Vagina (tissue), 2 donors: ENCODE measurements around the gene SETBP1. TPM values are rescaled to one million over a fixed set of nuclear protein-coding genes. Genes with fewer than 3 reads are reported as not detected.

Source experiments
- DNase-seq, 2 donors: peaks; one replicate each; pipeline ENCODE4 v3.0.0-alpha.2; 2017; ENCODE audit errors: extremely low spot score in 2 of 2
- H3K27ac ChIP-seq: fragments of 200-600 bp; sonication (generic); one replicate; pipeline ENCODE4 v1.5.1; 2019
- H3K27me3 ChIP-seq: fragments of 200-600 bp; sonication (generic); one replicate; pipeline ENCODE4 v1.5.1; 2019
- H3K36me3 ChIP-seq, 2 donors: fragments of 200-600 bp; sonication (generic); one replicate each; pipeline ENCODE4 v1.5.1; 2017 to 2019
- H3K4me1 ChIP-seq: fragments of 200-600 bp; sonication (generic); one replicate; pipeline ENCODE4 v1.5.1; 2019
- H3K4me3 ChIP-seq, 2 donors: fragments of 200-600 bp; sonication (generic); 1 replicate in 1 of 2; 2 replicates in 1 of 2; pipeline ENCODE4 v1.5.1; 2016 to 2019
- H3K9me3 ChIP-seq: fragments of 200-600 bp; sonication (generic); one replicate; pipeline ENCODE4 v1.5.1; 2019
- POLR2A ChIP-seq, 2 donors: fragments of 450-650 bp; IDR thresholded peaks; one replicate each; pipeline ENCODE4 v1.6.1; 2017; ENCODE audit warnings: antibody characterized with exemption in 2 of 2, mild to moderate bottlenecking in 2 of 2, moderate library complexity in 2 of 2
- POLR2AphosphoS5 ChIP-seq, 2 donors: sonication (generic); formaldehyde crosslinking; IDR thresholded peaks; one replicate each; pipeline ENCODE4 v1.9.0; 2017; ENCODE audit warnings: antibody characterized with exemption in 2 of 2, mild to moderate bottlenecking in 2 of 2, low read depth in 1 of 2; ENCODE audit not compliant: insufficient read depth in 1 of 2
- intact Hi-C: fragments of 100-400 bp; cut with DNase I; formaldehyde crosslinking; loops from one replicate; pipeline ENCODE4 v1.15.1; 2023
- total RNA-seq: library from RNA; depleted of rRNA; stranded (reverse); fragments of >200 nt; gene quantifications from one replicate; pipeline ENCODE4 v1.2.3, GENCODE V29; 2016
- TF ChIP-seq, protein P1 (sequence below), 3 experiments: fragments of 450-650 bp in 2 of 3; fragments of 200-600 bp in 1 of 3; sonication (generic) in 1 of 3; IDR thresholded peaks; one replicate each; pipeline ENCODE4 v1.5.1; 2017 to 2019; ENCODE audit warnings: antibody characterized with exemption in 3 of 3, mild to moderate bottlenecking in 2 of 3, moderate library complexity in 2 of 3

Gene SETBP1
- total RNA-seq, 1 donor from 2014 or later, result 38.1 TPM

GRCh38 chr18:44777457-44778192 is 96.9 kb downstream of the SETBP1 start:
- peak overlapping the region; percentile 62 for H3K27ac ChIP-seq
- no peak for DNase-seq
- intact Hi-C loops, result loop anchor here (10.0 kb wide), 1 partner anchor 93 kb away; the partner anchor contains the start of gene SETBP1
- no peaks in the 10 kb centered on the region for H3K36me3 ChIP-seq
- no peaks in the 10 kb centered on the region for H3K9me3 ChIP-seq
- no peak overlapping the region for H3K4me3 ChIP-seq
- peaks cover 41% of the 10 kb centered on the region for H3K4me1 ChIP-seq
- no peaks in the 10 kb centered on the region for H3K27me3 ChIP-seq
- TF ChIP-seq, protein P1, sequence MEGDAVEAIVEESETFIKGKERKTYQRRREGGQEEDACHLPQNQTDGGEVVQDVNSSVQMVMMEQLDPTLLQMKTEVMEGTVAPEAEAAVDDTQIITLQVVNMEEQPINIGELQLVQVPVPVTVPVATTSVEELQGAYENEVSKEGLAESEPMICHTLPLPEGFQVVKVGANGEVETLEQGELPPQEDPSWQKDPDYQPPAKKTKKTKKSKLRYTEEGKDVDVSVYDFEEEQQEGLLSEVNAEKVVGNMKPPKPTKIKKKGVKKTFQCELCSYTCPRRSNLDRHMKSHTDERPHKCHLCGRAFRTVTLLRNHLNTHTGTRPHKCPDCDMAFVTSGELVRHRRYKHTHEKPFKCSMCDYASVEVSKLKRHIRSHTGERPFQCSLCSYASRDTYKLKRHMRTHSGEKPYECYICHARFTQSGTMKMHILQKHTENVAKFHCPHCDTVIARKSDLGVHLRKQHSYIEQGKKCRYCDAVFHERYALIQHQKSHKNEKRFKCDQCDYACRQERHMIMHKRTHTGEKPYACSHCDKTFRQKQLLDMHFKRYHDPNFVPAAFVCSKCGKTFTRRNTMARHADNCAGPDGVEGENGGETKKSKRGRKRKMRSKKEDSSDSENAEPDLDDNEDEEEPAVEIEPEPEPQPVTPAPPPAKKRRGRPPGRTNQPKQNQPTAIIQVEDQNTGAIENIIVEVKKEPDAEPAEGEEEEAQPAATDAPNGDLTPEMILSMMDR (IDR thresholded peaks at IDR 0.05), result no peak
- TF ChIP-seq POLR2AphosphoS5 (IDR thresholded peaks at IDR 0.05; ENCODE audit: insufficient read depth in 1 of 2, low read depth in 1 of 2) (no peak), POLR2A (IDR thresholded peaks at IDR 0.05) (no peak)

DNA sequence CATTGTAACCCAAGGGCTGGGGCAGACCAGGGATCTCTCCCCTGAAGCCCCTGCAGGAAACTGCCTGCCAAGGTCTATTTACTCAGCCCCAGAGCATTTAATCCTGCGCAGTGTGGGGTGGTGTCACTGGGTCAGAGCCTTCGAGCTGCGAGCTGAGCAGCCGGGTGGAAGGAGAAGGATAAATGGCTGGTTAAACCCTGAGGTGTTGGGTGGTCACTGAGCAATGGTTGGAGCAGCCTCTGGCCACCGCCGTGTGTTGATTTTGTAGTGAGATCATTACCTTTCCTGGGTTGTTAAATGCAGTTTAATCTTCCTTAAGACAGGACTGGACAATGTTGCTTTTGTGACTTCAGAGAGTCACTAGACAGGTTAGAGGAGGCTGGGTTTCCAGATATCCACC is 98.1 kb downstream of the SETBP1 start:
- peaks cover 35% of the 10 kb centered on the region for H3K4me1 ChIP-seq
- no peak overlapping the region for H3K4me3 ChIP-seq
- H3K27me3 ChIP-seq, result no peaks in the 10 kb centered on the region
- intact Hi-C loops, result loop anchor here (10.0 kb wide), 1 partner anchor 94 kb away; the partner anchor contains the start of gene SETBP1
- no peaks in the 10 kb centered on the region for H3K9me3 ChIP-seq
- no peak for TF ChIP-seq POLR2A (IDR thresholded peaks at IDR 0.05)
- no peaks in the 10 kb centered on the region for H3K36me3 ChIP-seq
- no peak for DNase-seq
- peak overlapping the region; percentile 54 for H3K27ac ChIP-seq

DNA sequence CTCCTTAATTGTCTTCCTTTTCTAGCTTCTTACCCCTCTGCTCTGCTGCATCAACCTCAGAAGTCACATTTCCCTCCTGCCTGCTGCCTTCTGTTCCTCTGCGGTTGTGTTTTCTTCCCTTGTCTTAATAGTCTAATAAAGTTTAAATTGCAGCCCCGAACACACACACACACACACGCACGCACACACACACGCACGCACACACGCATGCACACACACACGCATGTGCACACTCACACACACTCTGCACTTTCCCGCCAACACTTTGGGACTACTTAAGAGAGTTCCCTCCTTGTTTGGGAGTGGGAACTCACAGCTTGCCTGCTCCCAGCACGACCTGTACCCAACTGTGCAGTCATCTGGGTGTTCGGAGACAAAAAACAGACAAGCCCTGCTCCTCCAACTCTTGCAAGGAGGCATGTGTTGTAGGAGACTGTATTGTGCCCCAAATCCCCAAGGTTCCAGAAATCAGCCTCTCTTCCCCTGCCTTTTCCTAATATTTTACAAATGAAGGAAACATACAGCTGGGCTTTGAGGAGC is 99.1 kb downstream of the SETBP1 start:
- DNase-seq, result no peak
- intact Hi-C loops, result loop anchor here (10.0 kb wide), 1 partner anchor 95 kb away; the partner anchor contains the start of gene SETBP1
- Histone ChIP-seq H3K27ac (peak overlapping the region; percentile 54), H3K27me3 (no peaks in the 10 kb centered on the region), H3K4me1 (peaks cover 35% of the 10 kb centered on the region), H3K4me3 (no peak overlapping the region), H3K9me3 (no peaks in the 10 kb centered on the region), H3K36me3 (no peaks in the 10 kb centered on the region)
- no peak for TF ChIP-seq POLR2A (IDR thresholded peaks at IDR 0.05)
- TF ChIP-seq, protein P1 (IDR thresholded peaks at IDR 0.05), result no peak
- TF ChIP-seq POLR2AphosphoS5 (IDR thresholded peaks at IDR 0.05; ENCODE audit: insufficient read depth in 1 of 2, low read depth in 1 of 2), result no peak

GRCh38 chr18:44781886-44782285 is 101.2 kb downstream of the SETBP1 start:
- H3K27me3 ChIP-seq, result no peaks in the 10 kb centered on the region
- no peaks in the 10 kb centered on the region for H3K9me3 ChIP-seq
- peak overlapping the region; percentile 25 for H3K27ac ChIP-seq
- peaks cover 35% of the 10 kb centered on the region for H3K4me1 ChIP-seq
- no peaks in the 10 kb centered on the region for H3K36me3 ChIP-seq
- DNase-seq, result no peak
- TF ChIP-seq, protein P1 (IDR thresholded peaks at IDR 0.05), result no peak
- TF ChIP-seq POLR2A (IDR thresholded peaks at IDR 0.05) (no peak), POLR2AphosphoS5 (IDR thresholded peaks at IDR 0.05; ENCODE audit: insufficient read depth in 1 of 2, low read depth in 1 of 2) (no peak)
- no peak overlapping the region for H3K4me3 ChIP-seq
- intact Hi-C loops, result no loop called here

GRCh38 chr18:44782617-44783016 is 101.9 kb downstream of the SETBP1 start:
- no peak overlapping the region for H3K27ac ChIP-seq
- intact Hi-C loops, result no loop called here
- H3K27me3 ChIP-seq, result no peaks in the 10 kb centered on the region
- no peak overlapping the region for H3K4me3 ChIP-seq
- no peak for DNase-seq
- H3K9me3 ChIP-seq, result no peaks in the 10 kb centered on the region
- peaks cover 30% of the 10 kb centered on the region for H3K4me1 ChIP-seq
- no peaks in the 10 kb centered on the region for H3K36me3 ChIP-seq
- TF ChIP-seq, protein P1 (IDR thresholded peaks at IDR 0.05), result no peak
- TF ChIP-seq POLR2A (IDR thresholded peaks at IDR 0.05) (no peak), POLR2AphosphoS5 (IDR thresholded peaks at IDR 0.05; ENCODE audit: insufficient read depth in 1 of 2, low read depth in 1 of 2) (no peak)
